ENCODE results near the gene BOLA2B. TPM values are rescaled to one million over a fixed set of nuclear protein-coding genes. Genes with fewer than 3 reads are reported as not detected.
"Not testable (repeated sequence)": the region's sequence is repeated elsewhere in the genome, so short reads cannot be mapped to it uniquely, and the experiment has no call there.

Gene BOLA2B
- total RNA-seq, result 100 to 1,000 TPM; 125 to 134 TPM
- polyA plus RNA-seq (2013, experiment 1 of 2), result 80.5 TPM
- polyA plus RNA-seq (2013, experiment 2 of 2), result 71.8 TPM
- long read RNA-seq, experiment 1, transcript BOLA2B-201 (3 exons, 1,012 nt), result major isoform, 26 of 29 reads
- long read RNA-seq, experiment 1, partial matches to known transcripts, result 0 of 29 reads
- long read RNA-seq, experiment 1, other reads (novel, unspliced or antisense), result 2 of 29 reads
- long read RNA-seq, experiment 2, transcript BOLA2B-201 (3 exons, 1,012 nt), result major isoform, 25 of 25 reads
- long read RNA-seq, experiment 2, partial matches to known transcripts, result 0 of 25 reads
- long read RNA-seq, experiment 2, other reads (novel, unspliced or antisense), result 0 of 25 reads
- long read RNA-seq, experiment 3, transcript BOLA2B-201 (3 exons, 1,012 nt), result major isoform, 5 of 8 reads
- long read RNA-seq, experiment 3, partial matches to known transcripts, result 1 of 8 reads
- long read RNA-seq, experiment 3, other reads (novel, unspliced or antisense), result 0 of 8 reads
- long read RNA-seq, experiment 4, transcript BOLA2B-201 (3 exons, 1,012 nt), result major isoform, 6 of 6 reads
- long read RNA-seq, experiment 4, partial matches to known transcripts, result 0 of 6 reads
- long read RNA-seq, experiment 4, other reads (novel, unspliced or antisense), result 0 of 6 reads

GRCh38 chr16:30193615-30194014 is at the start of gene BOLA2B, which contains the start of gene SLX1A:
TSS of gene BOLA2B (minus strand) at chr16:30193666. CDS start at chr16:30193595, 71 bp downstream.
TSS of gene SLX1A (plus strand) at chr16:30193875. CDS start at chr16:30194085, 210 bp downstream.
- H3K4me1 Mint-ChIP-seq; H3K36me3 Mint-ChIP-seq (ENCODE audit: low read depth): not testable (repeated sequence)
- no CpG with 5 or more reads among the region's 34 CpGs for WGBS, 2 experiments (ENCODE audit: insufficient coverage in 1 of 2, insufficient read length in 1 of 2)

GRCh38 chr16:30217082-30217481 is 23.6 kb upstream of the BOLA2B start:
- H3K4me1 ChIP-seq (ENCODE audit: control insufficient read depth, insufficient read depth, low read length); H3K27ac ChIP-seq (ENCODE audit: low read depth, low read length); H3K27ac Mint-ChIP-seq; H3K36me3 ChIP-seq (ENCODE audit: control insufficient read depth, insufficient read depth, low read length); H3K4me3 Mint-ChIP-seq; H3K36me3 Mint-ChIP-seq (ENCODE audit: low read depth); DNase-seq; H3K9me3 Mint-ChIP-seq; H3K9ac ChIP-seq (ENCODE audit: extremely low read depth, low read length, poor library complexity, severe bottlenecking); H3K4me3 ChIP-seq (ENCODE audit: low read length); H3K27me3 Mint-ChIP-seq (ENCODE audit: insufficient read depth); H3K9me3 ChIP-seq (ENCODE audit: control insufficient read depth, low read length); H3K4me1 Mint-ChIP-seq; H3K27me3 ChIP-seq (ENCODE audit: control insufficient read depth, insufficient read depth, low read length, poor library complexity, severe bottlenecking): not testable (repeated sequence)
- WGBS, 2 experiments (ENCODE audit: insufficient coverage in 1 of 2, insufficient read length in 1 of 2), result no CpG with 5 or more reads among the region's 5 CpGs

More at GRCh38 chr16:30193615-30194014, at the start of gene BOLA2B, which contains the start of gene SLX1A:
- not testable (repeated sequence) for H3K9me3 Mint-ChIP-seq; H3K9ac ChIP-seq (ENCODE audit: extremely low read depth, low read length, poor library complexity, severe bottlenecking); H3K27me3 Mint-ChIP-seq (ENCODE audit: insufficient read depth); H3K36me3 ChIP-seq (ENCODE audit: control insufficient read depth, insufficient read depth, low read length); H3K9me3 ChIP-seq (ENCODE audit: control insufficient read depth, low read length); H3K27ac Mint-ChIP-seq; H3K27ac ChIP-seq (ENCODE audit: low read depth, low read length); H3K4me3 ChIP-seq (ENCODE audit: low read length); DNase-seq; H3K4me1 ChIP-seq (ENCODE audit: control insufficient read depth, insufficient read depth, low read length); H3K4me3 Mint-ChIP-seq; H3K27me3 ChIP-seq (ENCODE audit: control insufficient read depth, insufficient read depth, low read length, poor library complexity, severe bottlenecking)

- H3K4me1 ChIP-seq (ENCODE audit: control insufficient read depth, insufficient read depth, low read length); H3K9ac ChIP-seq (ENCODE audit: extremely low read depth, low read length, poor library complexity, severe bottlenecking); H3K36me3 Mint-ChIP-seq (ENCODE audit: low read depth); H3K27me3 Mint-ChIP-seq (ENCODE audit: insufficient read depth); H3K4me3 ChIP-seq (ENCODE audit: low read length); H3K27ac Mint-ChIP-seq; H3K27ac ChIP-seq (ENCODE audit: low read depth, low read length); H3K9me3 ChIP-seq (ENCODE audit: control insufficient read depth, low read length); DNase-seq; H3K4me3 Mint-ChIP-seq; H3K27me3 ChIP-seq (ENCODE audit: control insufficient read depth, insufficient read depth, low read length, poor library complexity, severe bottlenecking); H3K4me1 Mint-ChIP-seq; H3K9me3 Mint-ChIP-seq; H3K36me3 ChIP-seq (ENCODE audit: control insufficient read depth, insufficient read depth, low read length): not testable (repeated sequence)
- no CpG with 5 or more reads among the region's 4 CpGs for WGBS, 2 experiments (ENCODE audit: insufficient coverage in 1 of 2, insufficient read length in 1 of 2)
Measured at GRCh38 chr16:30211414-30211813, 17.9 kb upstream of the BOLA2B start.

- H3K4me3 ChIP-seq (ENCODE audit: low read length); H3K27ac ChIP-seq (ENCODE audit: low read depth, low read length); H3K4me1 Mint-ChIP-seq; H3K9ac ChIP-seq (ENCODE audit: extremely low read depth, low read length, poor library complexity, severe bottlenecking); H3K9me3 Mint-ChIP-seq; H3K9me3 ChIP-seq (ENCODE audit: control insufficient read depth, low read length); H3K4me1 ChIP-seq (ENCODE audit: control insufficient read depth, insufficient read depth, low read length); H3K27me3 ChIP-seq (ENCODE audit: control insufficient read depth, insufficient read depth, low read length, poor library complexity, severe bottlenecking); H3K27me3 Mint-ChIP-seq (ENCODE audit: insufficient read depth); DNase-seq; H3K27ac Mint-ChIP-seq; H3K36me3 Mint-ChIP-seq (ENCODE audit: low read depth); H3K4me3 Mint-ChIP-seq; H3K36me3 ChIP-seq (ENCODE audit: control insufficient read depth, insufficient read depth, low read length): not testable (repeated sequence)
- WGBS, 2 experiments (ENCODE audit: insufficient coverage in 1 of 2, insufficient read length in 1 of 2), result no CpG with 5 or more reads among the region's 6 CpGs
Measured at GRCh38 chr16:30209032-30209431, 15.6 kb upstream of the BOLA2B start.

GRCh38 chr16:30207063-30207704 is 13.7 kb upstream of the BOLA2B start:
- no CpG with 5 or more reads among the region's 9 CpGs for WGBS, 2 experiments (ENCODE audit: insufficient coverage in 1 of 2, insufficient read length in 1 of 2)
- not testable (repeated sequence) for H3K9me3 ChIP-seq (ENCODE audit: control insufficient read depth, low read length)

GRCh38 chr16:30206252-30206651 is 12.8 kb upstream of the BOLA2B start:
- H3K27me3 ChIP-seq (ENCODE audit: control insufficient read depth, insufficient read depth, low read length, poor library complexity, severe bottlenecking); H3K36me3 ChIP-seq (ENCODE audit: control insufficient read depth, insufficient read depth, low read length); H3K27ac Mint-ChIP-seq; H3K9ac ChIP-seq (ENCODE audit: extremely low read depth, low read length, poor library complexity, severe bottlenecking); DNase-seq; H3K4me3 Mint-ChIP-seq; H3K27me3 Mint-ChIP-seq (ENCODE audit: insufficient read depth); H3K4me3 ChIP-seq (ENCODE audit: low read length); H3K4me1 ChIP-seq (ENCODE audit: control insufficient read depth, insufficient read depth, low read length); H3K9me3 Mint-ChIP-seq; H3K36me3 Mint-ChIP-seq (ENCODE audit: low read depth); H3K9me3 ChIP-seq (ENCODE audit: control insufficient read depth, low read length); H3K27ac ChIP-seq (ENCODE audit: low read depth, low read length); H3K4me1 Mint-ChIP-seq: not testable (repeated sequence)
- WGBS, 2 experiments (ENCODE audit: insufficient coverage in 1 of 2, insufficient read length in 1 of 2), result no CpG with 5 or more reads among the region's 33 CpGs

More at GRCh38 chr16:30207063-30207704, 13.7 kb upstream of the BOLA2B start:
- not testable (repeated sequence) for H3K9ac ChIP-seq (ENCODE audit: extremely low read depth, low read length, poor library complexity, severe bottlenecking); H3K36me3 Mint-ChIP-seq (ENCODE audit: low read depth); DNase-seq; H3K4me3 ChIP-seq (ENCODE audit: low read length); H3K4me1 Mint-ChIP-seq; H3K27ac ChIP-seq (ENCODE audit: low read depth, low read length); H3K27me3 ChIP-seq (ENCODE audit: control insufficient read depth, insufficient read depth, low read length, poor library complexity, severe bottlenecking); H3K27ac Mint-ChIP-seq; H3K27me3 Mint-ChIP-seq (ENCODE audit: insufficient read depth); H3K9me3 Mint-ChIP-seq; H3K4me1 ChIP-seq (ENCODE audit: control insufficient read depth, insufficient read depth, low read length); H3K36me3 ChIP-seq (ENCODE audit: control insufficient read depth, insufficient read depth, low read length); H3K4me3 Mint-ChIP-seq
